Measurements from ENCODE around the gene NYNRIN.

Gene NYNRIN

GRCh38 chr14:24395609-24396582, 2.9 kb upstream of the NYNRIN start:
- no peak for DNase-seq

GRCh38 chr14:24397639-24398292, 1.0 kb upstream of the NYNRIN start:
- no peak for DNase-seq

GRCh38 chr14:24398293-24398652, 530 bp upstream of the NYNRIN start:
- DNase-seq, result peak; percentile 9

GRCh38 chr14:24399447-24399822, 632 bp downstream of the NYNRIN start:
- DNase-seq, result no peak

- no peak for DNase-seq
Observed at GRCh38 chr14:24399999-24400718, 1.4 kb downstream of the NYNRIN start.

GRCh38 chr14:24401810-24402702, 3.3 kb downstream of the NYNRIN start:
- DNase-seq, result no peak

GRCh38 chr14:24403294-24403998, 4.6 kb downstream of the NYNRIN start:
- no peak for DNase-seq

- no peak for DNase-seq
Observed at GRCh38 chr14:24404814-24405213, 6.0 kb downstream of the NYNRIN start.

GRCh38 chr14:24406416-24406815, 7.6 kb downstream of the NYNRIN start:
- no peak for DNase-seq

GRCh38 chr14:24407608-24408325, 9.0 kb downstream of the NYNRIN start:
- no peak for DNase-seq

- DNase-seq, result no peak
Observed at GRCh38 chr14:24408764-24409163, 10.0 kb downstream of the NYNRIN start.

GRCh38 chr14:24409192-24409591, 10.4 kb downstream of the NYNRIN start:
- DNase-seq, result no peak

- no peak for DNase-seq
Observed at GRCh38 chr14:24409956-24410355, 11.2 kb downstream of the NYNRIN start.

- peak; percentile 33 for DNase-seq
Observed at GRCh38 chr14:24411443-24412389, 12.9 kb downstream of the NYNRIN start.

GRCh38 chr14:24414077-24414476, 15.3 kb downstream of the NYNRIN start:
- DNase-seq, result no peak

- no peak for DNase-seq
Observed at GRCh38 chr14:24414732-24415420, 16.1 kb downstream of the NYNRIN start.

GRCh38 chr14:24415421-24416253, 16.8 kb downstream of the NYNRIN start:
- DNase-seq, result no peak

- no peak for DNase-seq
Observed at GRCh38 chr14:24416254-24416931, 17.6 kb downstream of the NYNRIN start.
